ENCODE measurements around the gene THOC5. TPM values are rescaled to one million over a fixed set of nuclear protein-coding genes. Genes with fewer than 3 reads are reported as not detected.
"Not testable (repeated sequence)": the region's sequence is repeated elsewhere in the genome, so short reads cannot be mapped to it uniquely, and the experiment has no call there.

Gene THOC5
- total and polyA plus RNA-seq, 8 donors, result 11.8 to 21.7 (median 17.3) TPM

DNA sequence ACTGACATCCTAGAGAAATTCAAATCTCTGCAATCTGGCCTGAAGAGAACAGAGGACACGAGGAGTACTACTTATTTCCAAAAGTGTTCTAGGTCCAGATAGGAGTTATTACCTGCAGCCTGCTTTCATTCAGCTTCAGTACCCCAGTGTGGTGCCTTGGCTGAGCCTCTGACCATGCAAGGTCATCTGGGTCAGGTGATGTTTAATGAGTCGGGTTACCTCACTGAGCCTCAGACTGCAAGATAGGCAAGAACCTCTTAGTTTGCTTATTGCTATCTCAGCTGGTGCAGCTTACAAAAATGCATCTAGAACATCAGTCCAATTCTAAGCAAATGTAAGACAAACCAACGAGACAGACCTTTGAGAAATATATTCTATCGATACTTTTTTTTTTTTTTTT is 40.4 kb upstream of the THOC5 start:
- no peak overlapping the region for H3K4me3 ChIP-seq
- ATAC-seq, result peak; percentile 51 to 78 (median 68)
- no peak for DNase-seq
- H3K4me1 ChIP-seq, result no peaks in the 10 kb centered on the region
- no peak for TF ChIP-seq CTCF (IDR thresholded peaks at IDR 0.05)
- H3K27me3 ChIP-seq, result no peaks in the 10 kb centered on the region
- H3K36me3 ChIP-seq, result no peaks in the 10 kb centered on the region
- FAIRE-seq, result no peak
- intact Hi-C loops (cut with DNase I), result no loop called here
- H3K9me3 ChIP-seq, result no peaks in the 10 kb centered on the region
- H3K27ac ChIP-seq, result no peak overlapping the region
- WGBS, 2 donors, result 44% methylated on average over 4 of the region's 4 CpGs

DNA sequence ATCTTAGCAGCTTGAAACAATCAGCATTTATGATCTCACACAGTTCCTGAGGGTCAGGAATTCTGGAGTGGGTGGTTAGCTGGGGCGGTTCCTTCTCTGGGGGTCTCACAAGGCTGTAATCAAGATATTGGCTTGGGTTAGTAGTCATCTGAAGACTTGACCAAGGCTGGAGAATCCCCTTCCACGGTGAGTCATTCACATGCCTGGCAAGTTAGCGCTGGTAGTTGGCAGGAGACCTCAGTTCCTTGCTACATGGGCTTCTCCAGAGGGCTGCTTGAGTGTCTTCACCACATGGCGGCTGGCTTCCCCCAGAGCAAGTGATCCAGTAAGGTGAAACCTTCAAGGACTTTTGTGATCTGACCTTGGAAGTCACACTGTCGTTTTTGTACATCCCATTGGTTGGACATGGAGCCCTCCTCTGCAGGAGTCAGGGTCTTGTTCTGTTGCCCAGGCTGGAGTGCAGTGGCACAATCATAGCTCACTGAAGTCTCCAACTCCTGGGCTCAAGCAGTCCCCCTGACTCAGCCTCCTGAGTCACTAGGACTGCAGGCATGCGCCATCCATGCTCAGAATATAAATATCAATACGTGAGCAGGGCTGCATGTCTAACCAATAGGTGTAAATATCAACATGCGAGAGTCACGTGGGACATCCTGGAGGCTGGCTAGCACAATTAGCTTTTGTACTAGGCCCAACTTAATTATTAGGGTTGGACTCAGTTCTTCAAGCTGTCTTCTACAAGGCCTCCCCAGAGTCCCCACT is 34.6 kb upstream of the THOC5 start:
- ATAC-seq (peak in 2 of 4 donors; percentile 28 to 63), FAIRE-seq (no peak), DNase-seq (no peak)
- intact Hi-C loops (cut with DNase I), result no loop called here
- no peaks in the 10 kb centered on the region for H3K9me3 ChIP-seq
- no peaks in the 10 kb centered on the region for H3K36me3 ChIP-seq
- 65 to 76% methylated on average over 9 of the region's 9 CpGs for WGBS, 2 donors
- no peak overlapping the region for H3K4me3 ChIP-seq
- no peaks in the 10 kb centered on the region for H3K27me3 ChIP-seq
- no peak for TF ChIP-seq CTCF (IDR thresholded peaks at IDR 0.05)
- no peaks in the 10 kb centered on the region for H3K4me1 ChIP-seq
- H3K27ac ChIP-seq, result no peak overlapping the region

- H3K36me3 ChIP-seq; H3K4me3 ChIP-seq; H3K9me3 ChIP-seq; ATAC-seq; intact Hi-C loops (cut with DNase I); H3K4me1 ChIP-seq; FAIRE-seq; H3K27me3 ChIP-seq; H3K27ac ChIP-seq; DNase-seq: not testable (repeated sequence)
- WGBS, 2 donors, result 78 to 85% methylated on average over 4 of the region's 4 CpGs
Observed at GRCh38 chr22:29586193-29586705, 32.7 kb upstream of the THOC5 start.

DNA sequence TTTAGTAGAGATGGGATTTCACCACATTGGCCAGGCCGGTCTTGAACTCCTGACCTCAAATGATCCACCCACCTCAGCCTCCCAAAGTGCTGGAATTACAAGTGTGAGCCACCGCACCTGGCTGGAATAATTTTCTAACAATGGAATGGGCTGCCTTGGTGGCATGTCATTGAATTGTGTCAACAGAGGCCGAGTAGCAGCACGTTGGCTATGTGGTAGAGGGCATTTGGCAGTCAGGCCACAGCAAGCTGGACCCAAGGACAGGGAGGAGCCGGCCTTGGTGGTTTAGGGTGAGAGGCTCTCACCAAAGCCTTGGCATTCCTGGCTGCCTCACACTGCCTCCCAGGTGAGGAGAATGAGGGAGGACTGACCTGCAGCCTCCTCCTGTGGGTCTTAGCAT is 31.4 kb upstream of the THOC5 start:
- FAIRE-seq (no peak), DNase-seq (no peak), ATAC-seq (no peak)
- H3K27me3 ChIP-seq, result no peaks in the 10 kb centered on the region
- H3K36me3 ChIP-seq, result no peaks in the 10 kb centered on the region
- H3K27ac ChIP-seq, result no peak overlapping the region
- H3K4me1 ChIP-seq, result no peaks in the 10 kb centered on the region
- no peaks in the 10 kb centered on the region for H3K9me3 ChIP-seq
- TF ChIP-seq CTCF (IDR thresholded peaks at IDR 0.05), result no peak
- WGBS, 2 donors, result 56% methylated on average over 5 of the region's 5 CpGs
- H3K4me3 ChIP-seq, result no peak overlapping the region
- intact Hi-C loops (cut with DNase I), result no loop called here

- H3K9me3 ChIP-seq, result no peaks in the 10 kb centered on the region
- no peaks in the 10 kb centered on the region for H3K4me1 ChIP-seq
- peak overlapping the region in 1 of 4 donors; percentile 58 for H3K4me3 ChIP-seq
- 35 to 38% methylated on average over 12 of the region's 12 CpGs for WGBS, 2 donors
- no peak for TF ChIP-seq CTCF (IDR thresholded peaks at IDR 0.05)
- FAIRE-seq, result no peak
- DNase-seq, result peak in 1 of 6 donors; percentile 21
- no peaks in the 10 kb centered on the region for H3K27me3 ChIP-seq
- peak in 2 of 4 donors; percentile 9 for ATAC-seq
- intact Hi-C loops (cut with DNase I), result no loop called here
- H3K27ac ChIP-seq, result no peak overlapping the region
- no peaks in the 10 kb centered on the region for H3K36me3 ChIP-seq
Observed at GRCh38 chr22:29581799-29582198, 28.2 kb upstream of the THOC5 start.
